GM12878 (cell line): ENCODE data around the gene UBXN6. TPM values are rescaled to one million over a fixed set of nuclear protein-coding genes. Genes with fewer than 3 reads are reported as not detected.

ENCODE experiments used
- ATAC-seq: fragments of 200-7000 bp; cut with Tn5 transposase; 3 replicates; pipeline ENCODE4 v1.9.1; 2020; ENCODE audit warnings: mild to moderate bottlenecking, moderate library complexity
- BruUV-seq: library from RNA; stranded (reverse); fragments of 400-500 nt; replicated peaks from 2 replicates; lab custom pipeline; 2021; lab: Mats Ljungman, UMichigan
- CTCF ChIA-PET: fragments of 300-600 bp; sonication (Branson Sonifier 250); formaldehyde crosslinking; extraction: SDS; loops from one replicate; lab custom pipeline; 2021; ENCODE audit warnings: inconsistent platforms; lab: Yijun Ruan, JAX
- POLR2A ChIA-PET: fragments of 350-600 bp; formaldehyde crosslinking; extraction: SDS; loops from one replicate; lab custom pipeline; 2021; ENCODE audit warnings: inconsistent platforms; lab: Charles Lee
- RAD21 ChIA-PET: fragments of 300-600 bp; sonication (Branson Sonifier 250); formaldehyde crosslinking; loops from one replicate; lab custom pipeline; 2023; ENCODE audit warnings: antibody characterized with exemption; ENCODE audit not compliant: unreplicated experiment; lab: Charles Lee
- SMC1A ChIA-PET: fragments of 300-600 bp; sonication (Branson Sonifier 250); formaldehyde crosslinking; loops from one replicate; lab custom pipeline; 2023; ENCODE audit not compliant: unreplicated experiment, uncharacterized antibody; lab: Charles Lee
- DNase-seq: peaks from one replicate; pipeline ENCODE4 v3.0.0-alpha.2; 2011; ENCODE audit warnings: low read depth, low spot score
- FAIRE-seq: peaks from 3 replicates; lab custom pipeline; 2011; peaks lifted over from hg19 to GRCh38; lab: Jason Lieb, UNC
- H2AFZ ChIP-seq: 2 replicates; pipeline ENCODE4 v1.6.0; 2011; ENCODE audit warnings: low read depth, low read length, control low read depth; ENCODE audit not compliant: control insufficient read depth
- H3K27ac ChIP-seq: 2 replicates; pipeline ENCODE4 v1.5.1; 2011; ENCODE audit warnings: control low read depth; ENCODE audit not compliant: control insufficient read depth, insufficient read depth
- H3K27me3 ChIP-seq, 2 experiments: replicated peaks in 1 of 2; 2 replicates each; pipeline versions ENCODE4 v1.6.0 to v1.6.1; 2011; ENCODE audit warnings: low read length in 1 of 2; ENCODE audit not compliant: control insufficient read depth in 2 of 2, insufficient read depth in 2 of 2
- H3K36me3 ChIP-seq, 2 experiments: 2 replicates each; pipeline ENCODE4 v1.5.1; 2011; ENCODE audit warnings: low read length in 1 of 2; ENCODE audit not compliant: control insufficient read depth in 2 of 2, insufficient read depth in 2 of 2
- H3K4me1 ChIP-seq: 2 replicates; pipeline ENCODE4 v1.6.1; 2011; ENCODE audit warnings: mild to moderate bottlenecking, low read length, moderate library complexity, mixed read lengths; ENCODE audit not compliant: control insufficient read depth, insufficient read depth
- H3K4me2 ChIP-seq: 2 replicates; pipeline ENCODE4 v1.6.0; 2011; ENCODE audit warnings: control low read depth; ENCODE audit not compliant: control insufficient read depth, insufficient read depth
- H3K4me3 ChIP-seq: fragments of 200-600 bp; sonication (generic); 2 replicates; pipeline ENCODE4 v1.5.1; 2016
- H3K79me2 ChIP-seq: 2 replicates; pipeline ENCODE4 v1.6.0; 2011; ENCODE audit warnings: low read length; ENCODE audit not compliant: control insufficient read depth, insufficient read depth
- H3K9ac ChIP-seq: 2 replicates; pipeline ENCODE4 v1.8.0; 2011; ENCODE audit warnings: low read length, control low read depth, mixed read lengths; ENCODE audit not compliant: control insufficient read depth, insufficient read depth
- H3K9me3 ChIP-seq: replicated peaks from 3 replicates; pipeline ENCODE4 v1.5.1; 2011; ENCODE audit warnings: mild to moderate bottlenecking, low read length; ENCODE audit not compliant: control insufficient read depth, insufficient read depth
- H4K20me1 ChIP-seq: 2 replicates; pipeline ENCODE4 v1.6.0; 2011; ENCODE audit not compliant: control insufficient read depth, insufficient read depth
- CBX5 ChIP-seq: sonication (generic); IDR thresholded peaks from 2 replicates; pipeline ENCODE4 v1.6.1; 2016; ENCODE audit warnings: low read depth, moderate library complexity, mild to moderate bottlenecking, inconsistent platforms
- CEBPZ ChIP-seq: fragments of 150-350 bp; IDR thresholded peaks from 2 replicates; pipeline ENCODE4 v1.6.1; 2016; ENCODE audit warnings: low read depth, low read length
- CHD1 ChIP-seq: IDR thresholded peaks from 2 replicates; pipeline ENCODE4 v1.6.1; 2012; ENCODE audit warnings: low read depth, low read length, improper control_type of control experiment
- CTCF ChIP-seq, 3 experiments: IDR thresholded peaks in 2 of 3; conservative IDR thresholded peaks in 1 of 3; 2 replicates each; pipeline ENCODE4 v1.5.1; 2011; ENCODE audit warnings: low read depth in 3 of 3, low read length in 3 of 3, mild to moderate bottlenecking in 3 of 3, control low read depth in 2 of 3, moderate library complexity in 2 of 3, inconsistent platforms in 1 of 3, mixed read lengths in 1 of 3; ENCODE audit not compliant: control insufficient read depth in 2 of 3, insufficient read depth in 1 of 3; ENCODE audit errors: extremely low read depth in 1 of 3
- PAX8 ChIP-seq: fragments of 450-650 bp; IDR thresholded peaks from 2 replicates; pipeline ENCODE4 v1.6.1; 2017; ENCODE audit warnings: mild to moderate bottlenecking, moderate library complexity
- WGBS: methylation state at CpG from one replicate; pipeline ENCODE4 v1.1.6; 2016; ENCODE audit warnings: low lambda C conversion rate; ENCODE audit not compliant: insufficient replicate concordance, insufficient coverage; ENCODE audit errors: missing lambda C conversion rate; 5-methylcytosine and 5-hydroxymethylcytosine counted together
- in situ Hi-C: fragments of 300-500 bp; cut with MboI; formaldehyde crosslinking; loops from 9 replicates; pipeline ENCODE4 v1.14.3; 2018; ENCODE audit warnings: mixed read lengths
- intact Hi-C: fragments of 100-400 bp; cut with micrococcal nuclease; formaldehyde crosslinking; loops from one replicate; pipeline ENCODE4 v1.14.2; 2022; ENCODE audit not compliant: unreplicated experiment
- polyA plus RNA-seq, 11 experiments: library from polyadenylated mRNA; depleted of rRNA in 4 of 11; unstranded in 6 of 11; stranded (reverse) in 5 of 11; fragments of >200 nt; fragmentation: Nextera tagmentation in 4 of 11; fragmentation: Illumina TruSeq in 1 of 11; extraction: Ambion mirVana in 4 of 11; extraction: Trizol in 1 of 11; gene quantifications; 1 replicate in 1 of 11; 2 replicates in 10 of 11; pipeline versions ENCODE4 v1.2.1 to v1.2.3, GENCODE V29; 2011 to 2016; ENCODE audit warnings: inconsistent platforms in 2 of 11, missing spikeins in 2 of 11, low read depth in 1 of 11
- total RNA-seq, 4 experiments: library from RNA; depleted of rRNA in 3 of 4; stranded (reverse); fragments of >200 nt in 3 of 4; fragmentation: Illumina TruSeq in 1 of 4; extraction: Trizol in 1 of 4; gene quantifications; 2 replicates each; pipeline versions ENCODE4 v1.2.1 to v1.2.3, GENCODE V29; 2013 to 2021

UBXN6 gene
- total and polyA plus RNA-seq, 10 of the 15 experiments (the other 5 are each of a cell fraction or from before 2014, with no cell fraction given), result 0.47 to 50.8 (median 13.0) TPM

DNA sequence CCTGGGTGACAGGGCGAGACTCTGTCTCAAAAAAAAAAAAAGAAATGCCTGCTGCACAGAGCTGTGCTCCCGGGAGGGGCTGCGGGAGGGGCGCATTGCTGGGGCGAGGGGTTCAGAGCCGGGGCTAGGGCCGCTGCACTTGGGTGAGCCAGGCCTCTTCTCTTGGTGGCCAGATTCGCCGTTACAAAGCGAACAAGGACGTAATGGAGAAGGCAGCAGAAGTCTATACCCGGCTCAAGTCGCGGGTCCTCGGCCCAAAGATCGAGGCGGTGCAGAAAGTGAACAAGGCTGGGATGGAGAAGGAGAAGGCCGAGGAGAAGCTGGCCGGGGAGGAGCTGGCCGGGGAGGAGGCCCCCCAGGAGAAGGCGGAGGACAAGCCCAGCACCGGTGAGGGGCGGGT, 41.7 kb upstream of the UBXN6 start:
- H3K27ac ChIP-seq, result no peak overlapping the region
- SMC1A ChIA-PET, result no interaction called here
- no peaks in the 10 kb centered on the region for H3K4me1 ChIP-seq
- intact Hi-C loops, result no loop called here
- no peaks in the 10 kb centered on the region for H3K27me3 ChIP-seq
- FAIRE-seq (no peak), DNase-seq (no peak), ATAC-seq (no peak)
- H3K79me2 ChIP-seq, result no peaks in the 10 kb centered on the region
- POLR2A ChIA-PET, result no interaction called here
- no peak overlapping the region for H3K9ac ChIP-seq
- RAD21 ChIA-PET, result no interaction called here
- H3K4me3 ChIP-seq, result no peak overlapping the region
- no peak overlapping the region for H2AFZ ChIP-seq
- H3K36me3 ChIP-seq, result peaks cover 0 to 2% of the 10 kb centered on the region in 2 experiments; a peak in 2 of 4 replicates
- BruUV-seq, result no TSS peak
- TF ChIP-seq PAX8, result no peak
- no peak for TF ChIP-seq CHD1
- no peak for TF ChIP-seq CBX5
- TF ChIP-seq CTCF (IDR thresholded peaks at IDR 0.05 in 2 of 3, conservative IDR thresholded peaks at IDR 0.05 in 1 of 3; ENCODE audit: control insufficient read depth in 2 of 3, extremely low read depth in 1 of 3, insufficient read depth in 1 of 3, low read depth in 3 of 3, low read length in 3 of 3), result no peak
- H3K9me3 ChIP-seq, result no peaks in the 10 kb centered on the region
- 96% methylated on average over 19 of the region's 23 CpGs for WGBS
- H4K20me1 ChIP-seq, result no peaks in the 10 kb centered on the region
- no peak overlapping the region for H3K4me2 ChIP-seq
- CTCF ChIA-PET, result no interaction called here
- in situ Hi-C loops, result no loop called here

GRCh38 chr19:4498694-4499093, 41.1 kb upstream of the UBXN6 start:
- DNase-seq, result no peak
- intact Hi-C loops, result no loop called here
- Histone ChIP-seq H3K36me3 (peaks cover 0 to 4% of the 10 kb centered on the region in 2 experiments; a peak in 2 of 4 replicates), H2AFZ (no peak overlapping the region), H3K4me2 (no peak overlapping the region), H3K9me3 (no peaks in the 10 kb centered on the region), H3K27ac (no peak overlapping the region)
- CTCF ChIA-PET, result no interaction called here
- no peak for TF ChIP-seq CEBPZ
- TF ChIP-seq, all 136 proteins: peak for 0
- FAIRE-seq (no peak), ATAC-seq (no peak)
- in situ Hi-C loops, result no loop called here
- no peaks in the 10 kb centered on the region for H4K20me1 ChIP-seq
- no peaks in the 10 kb centered on the region for H3K4me1 ChIP-seq
- no peaks in the 10 kb centered on the region for H3K79me2 ChIP-seq
- ChIA-PET POLR2A (no interaction called here), SMC1A (no interaction called here), RAD21 (no interaction called here)
- BruUV-seq, result no TSS peak
- H3K4me3 ChIP-seq, result no peak overlapping the region
- H3K27me3 ChIP-seq, result no peaks in the 10 kb centered on the region
- no peak overlapping the region for H3K9ac ChIP-seq
- 93% methylated on average over 12 of the region's 12 CpGs for WGBS
